ENCODE data around the gene AFMID.

Gene AFMID

GRCh38 chr17:78180508-78180907 is 6.7 kb upstream of the AFMID start:
- no peak for DNase-seq

- DNase-seq = no peak
Observed at GRCh38 chr17:78182504-78182903, 4.7 kb upstream of the AFMID start.

GRCh38 chr17:78183916-78184315 is 3.2 kb upstream of the AFMID start:
- no peak for DNase-seq

- DNase-seq = no peak
Observed at GRCh38 chr17:78184351-78184750, 2.8 kb upstream of the AFMID start.

- DNase-seq = no peak
Observed at GRCh38 chr17:78184868-78185267, 2.3 kb upstream of the AFMID start.

GRCh38 chr17:78185981-78186691 is 1.0 kb upstream of the AFMID start:
- DNase-seq = no peak

DNA sequence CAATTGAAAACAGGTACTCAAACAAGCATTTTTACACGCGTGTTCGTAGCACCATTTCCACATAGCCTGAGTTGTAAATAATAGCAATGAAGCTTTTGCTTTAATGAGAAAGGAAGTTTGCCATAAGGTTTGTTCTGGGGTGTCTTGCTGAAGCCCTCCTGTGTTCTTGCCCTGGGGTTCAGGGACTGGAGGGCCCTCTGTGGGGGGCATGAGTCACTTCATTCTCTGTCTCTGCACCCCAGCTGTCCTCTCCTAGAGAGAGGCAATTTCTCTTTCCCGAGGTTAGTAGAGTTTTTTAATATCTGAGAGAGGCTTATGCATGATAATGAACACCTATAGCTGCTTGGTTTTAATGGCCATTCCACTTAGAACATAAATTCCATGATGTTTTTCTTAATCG is 9.6 kb downstream of the AFMID start:
- DNase-seq = no peak

- no peak for DNase-seq
Observed at GRCh38 chr17:78197147-78197832, 10.1 kb downstream of the AFMID start.

- DNase-seq = no peak
Observed at GRCh38 chr17:78200451-78200850, 13.3 kb downstream of the AFMID start.

DNA sequence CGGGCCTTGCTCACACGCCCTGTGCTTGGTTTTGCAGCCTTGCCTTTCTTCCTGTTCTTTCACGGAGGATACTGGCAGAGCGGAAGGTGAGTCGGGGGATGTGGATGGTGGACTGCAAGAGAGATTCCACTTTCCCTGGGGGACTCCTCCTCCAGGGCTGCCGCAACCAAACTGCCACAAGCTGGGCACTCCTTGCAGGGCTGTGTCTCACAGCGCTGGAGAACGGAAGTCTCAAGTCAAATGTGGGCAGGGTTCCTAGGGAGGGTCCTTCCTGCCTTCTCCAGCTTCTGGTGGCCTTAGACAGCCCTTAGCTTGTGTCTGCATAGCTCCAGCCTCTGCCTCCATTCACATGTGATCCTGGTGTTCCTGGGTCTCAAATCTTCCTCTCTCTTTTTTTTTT is 15.5 kb downstream of the AFMID start:
- DNase-seq = no peak

GRCh38 chr17:78204387-78205123 is 17.4 kb downstream of the AFMID start:
- DNase-seq = no peak

DNA sequence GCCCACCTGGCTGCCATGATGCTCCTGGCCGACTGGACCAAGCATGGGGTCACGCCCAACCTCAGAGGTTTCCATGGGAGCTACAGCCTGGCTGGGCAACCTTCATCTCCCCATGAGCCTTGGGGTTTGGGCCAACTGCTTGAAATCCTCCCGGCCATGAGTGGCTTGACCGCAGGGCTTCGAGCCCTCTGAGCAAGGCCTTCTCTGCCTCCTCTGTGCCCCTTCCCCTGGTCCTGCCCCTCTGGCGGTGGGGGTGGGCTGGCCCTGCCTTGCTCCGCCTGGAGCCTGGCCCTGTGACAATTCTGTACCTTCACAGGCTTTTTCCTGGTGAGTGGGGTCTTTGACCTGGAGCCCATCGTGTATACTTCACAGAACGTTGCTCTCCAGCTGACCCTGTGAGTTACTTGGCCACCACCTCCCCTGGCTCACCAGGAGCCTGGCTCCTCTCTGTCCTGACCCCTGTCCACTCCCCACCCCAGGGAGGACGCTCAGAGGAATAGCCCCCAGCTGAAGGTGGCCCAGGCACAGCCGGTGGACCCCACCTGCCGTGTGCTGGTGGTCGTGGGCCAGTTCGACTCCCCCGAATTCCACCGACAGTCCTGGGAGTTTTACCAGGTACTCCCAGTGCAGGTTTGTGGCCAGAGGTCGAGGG is 18.1 kb downstream of the AFMID start:
- no peak for DNase-seq

GRCh38 chr17:78206298-78206697 is 19.1 kb downstream of the AFMID start:
- DNase-seq = no peak

DNA sequence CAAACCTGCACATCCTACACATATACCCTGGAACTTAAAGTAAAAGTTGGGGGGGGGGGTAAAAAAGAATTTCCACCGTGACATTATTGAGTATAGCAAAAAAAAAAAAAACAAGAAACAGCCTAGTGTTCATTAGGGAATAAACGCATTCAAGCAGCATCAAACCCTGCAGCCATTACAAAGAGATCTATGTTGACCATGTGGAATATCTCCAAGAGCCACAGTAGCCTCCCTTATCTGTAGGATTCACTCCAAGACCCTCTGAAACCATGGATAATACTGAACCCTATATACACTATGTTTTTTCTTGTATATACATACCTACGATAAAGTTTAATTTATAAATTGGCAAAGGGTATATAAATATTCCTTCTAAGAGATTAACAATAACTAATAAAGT is 21.3 kb downstream of the AFMID start:
- no peak for DNase-seq

GRCh38 chr17:78210111-78210510 is 22.9 kb downstream of the AFMID start:
- DNase-seq = no peak

GRCh38 chr17:78211032-78211431 is 23.9 kb downstream of the AFMID start:
- DNase-seq = no peak

- peak; percentile 92 for DNase-seq
Observed at GRCh38 chr17:78214016-78214705, 27.0 kb downstream of the AFMID start, which contains the start of gene BIRC5. TSS of gene BIRC5 (plus strand) at chr17:78214253. CDS start at chr17:78214317, 64 bp downstream.

DNA sequence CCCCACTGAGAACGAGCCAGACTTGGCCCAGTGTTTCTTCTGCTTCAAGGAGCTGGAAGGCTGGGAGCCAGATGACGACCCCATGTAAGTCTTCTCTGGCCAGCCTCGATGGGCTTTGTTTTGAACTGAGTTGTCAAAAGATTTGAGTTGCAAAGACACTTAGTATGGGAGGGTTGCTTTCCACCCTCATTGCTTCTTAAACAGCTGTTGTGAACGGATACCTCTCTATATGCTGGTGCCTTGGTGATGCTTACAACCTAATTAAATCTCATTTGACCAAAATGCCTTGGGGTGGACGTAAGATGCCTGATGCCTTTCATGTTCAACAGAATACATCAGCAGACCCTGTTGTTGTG is 27.5 kb downstream of the AFMID start:
- no peak for DNase-seq

DNA sequence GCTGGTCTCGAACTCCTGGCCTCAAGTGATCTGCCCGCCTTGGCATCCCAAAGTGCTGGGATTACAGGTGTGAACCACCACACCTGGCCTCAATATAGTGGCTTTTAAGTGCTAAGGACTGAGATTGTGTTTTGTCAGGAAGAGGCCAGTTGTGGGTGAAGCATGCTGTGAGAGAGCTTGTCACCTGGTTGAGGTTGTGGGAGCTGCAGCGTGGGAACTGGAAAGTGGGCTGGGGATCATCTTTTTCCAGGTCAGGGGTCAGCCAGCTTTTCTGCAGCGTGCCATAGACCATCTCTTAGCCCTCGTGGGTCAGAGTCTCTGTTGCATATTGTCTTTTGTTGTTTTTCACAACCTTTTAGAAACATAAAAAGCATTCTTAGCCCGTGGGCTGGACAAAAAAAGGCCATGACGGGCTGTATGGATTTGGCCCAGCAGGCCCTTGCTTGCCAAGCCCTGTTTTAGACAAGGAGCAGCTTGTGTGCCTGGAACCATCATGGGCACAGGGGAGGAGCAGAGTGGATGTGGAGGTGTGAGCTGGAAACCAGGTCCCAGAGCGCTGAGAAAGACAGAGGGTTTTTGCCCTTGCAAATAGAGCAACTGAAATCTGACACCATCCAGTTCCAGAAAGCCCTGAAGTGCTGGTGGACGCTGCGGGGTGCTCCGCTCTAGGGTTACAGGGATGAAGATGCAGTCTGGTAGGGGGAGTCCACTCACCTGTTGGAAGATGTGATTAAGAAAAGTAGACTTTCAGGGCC is 32.4 kb downstream of the AFMID start:
- DNase-seq = no peak

DNA sequence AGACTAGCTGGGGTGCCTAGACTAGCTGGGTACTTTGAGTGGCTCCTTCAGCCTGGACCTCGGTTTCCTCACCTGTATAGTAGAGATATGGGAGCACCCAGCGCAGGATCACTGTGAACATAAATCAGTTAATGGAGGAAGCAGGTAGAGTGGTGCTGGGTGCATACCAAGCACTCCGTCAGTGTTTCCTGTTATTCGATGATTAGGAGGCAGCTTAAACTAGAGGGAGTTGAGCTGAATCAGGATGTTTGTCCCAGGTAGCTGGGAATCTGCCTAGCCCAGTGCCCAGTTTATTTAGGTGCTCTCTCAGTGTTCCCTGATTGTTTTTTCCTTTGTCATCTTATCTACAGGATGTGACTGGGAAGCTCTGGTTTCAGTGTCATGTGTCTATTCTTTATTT is 35.9 kb downstream of the AFMID start:
- DNase-seq = no peak

DNA sequence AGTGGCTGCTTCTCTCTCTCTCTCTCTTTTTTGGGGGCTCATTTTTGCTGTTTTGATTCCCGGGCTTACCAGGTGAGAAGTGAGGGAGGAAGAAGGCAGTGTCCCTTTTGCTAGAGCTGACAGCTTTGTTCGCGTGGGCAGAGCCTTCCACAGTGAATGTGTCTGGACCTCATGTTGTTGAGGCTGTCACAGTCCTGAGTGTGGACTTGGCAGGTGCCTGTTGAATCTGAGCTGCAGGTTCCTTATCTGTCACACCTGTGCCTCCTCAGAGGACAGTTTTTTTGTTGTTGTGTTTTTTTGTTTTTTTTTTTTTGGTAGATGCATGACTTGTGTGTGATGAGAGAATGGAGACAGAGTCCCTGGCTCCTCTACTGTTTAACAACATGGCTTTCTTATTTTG is 36.6 kb downstream of the AFMID start:
- no peak for DNase-seq

All from stimulated activated CD4-positive, alpha-beta T cell treated with anti-CD3 and anti-CD28 coated beads, Interleukin-1b, Interleukin-23, amount 100 ng/mL, for 48 hours (primary cell).